SK-N-SH (cell line): ENCODE measurements around the gene SEC16A.

Experiments
- CTCF ChIP-seq: fragments of 200-600 bp; sonication (generic); IDR thresholded peaks from 2 replicates; pipeline ENCODE4 v1.6.1; 2017; ENCODE audit warnings: antibody characterized with exemption, mild to moderate bottlenecking, moderate library complexity
- EZH2phosphoT487 ChIP-seq: fragments of 200-600 bp; sonication (generic); IDR thresholded peaks from 2 replicates; pipeline ENCODE4 v1.6.1; 2017; ENCODE audit warnings: low read depth, mixed run types, mild to moderate bottlenecking, antibody characterized with exemption, moderate library complexity, borderline replicate concordance
- FOXM1 ChIP-seq: IDR thresholded peaks from 2 replicates; pipeline ENCODE4 v1.4.0; 2012; ENCODE audit warnings: low read depth, mild to moderate bottlenecking
- POLR2AphosphoS5 ChIP-seq: IDR thresholded peaks from 2 replicates; pipeline ENCODE4 v1.6.1; 2012; ENCODE audit warnings: low read depth, low read length
- RAD21 ChIP-seq: IDR thresholded peaks from 2 replicates; pipeline ENCODE4 v1.6.1; 2012; ENCODE audit warnings: mild to moderate bottlenecking, low read length
- RCOR1 ChIP-seq: fragments of 150-350 bp; IDR thresholded peaks from 2 replicates; pipeline ENCODE4 v1.6.1; 2017; ENCODE audit warnings: antibody characterized with exemption, low read length
- RFX5 ChIP-seq: IDR thresholded peaks from 2 replicates; pipeline ENCODE4 v1.6.1; 2012; ENCODE audit warnings: mild to moderate bottlenecking, improper control_type of control experiment, low read length

GRCh38 chr9:136442265-136442664 lies 40.6 kb downstream of the SEC16A start:
- TF ChIP-seq FOXM1 (no peak), CTCF (no peak), POLR2AphosphoS5 (no peak), EZH2phosphoT487 (no peak), RFX5 (no peak), RAD21 (no peak), RCOR1 (no peak)
